ENCODE measurements around the gene NT5C2. TPM values are rescaled to one million over a fixed set of nuclear protein-coding genes. Genes with fewer than 3 reads are reported as not detected.
"Not testable (repeated sequence)": the region's sequence is repeated elsewhere in the genome, so short reads cannot be mapped to it uniquely, and the experiment has no call there.

Gene NT5C2
- total RNA-seq, 2 experiments from 2014 or later = 60.8 to 62.0 TPM

- CTCF ChIA-PET = interaction anchor here (1.5 kb wide), 1 partner anchor 24 kb away, joined by 3 read pairs; no protein-coding TSS in a partner anchor
- DNase-seq; H3K27me3 Mint-ChIP-seq (ENCODE audit: low read depth); H3K4me1 Mint-ChIP-seq (ENCODE audit: low read depth); ATAC-seq; H3K4me3 Mint-ChIP-seq; H3K9me3 Mint-ChIP-seq (ENCODE audit: insufficient read depth); H3K27ac Mint-ChIP-seq; POLR2A ChIA-PET: not testable (repeated sequence)
- peaks cover 60% of the 10 kb centered on the region for H3K36me3 Mint-ChIP-seq (ENCODE audit: low read depth)
Observed at GRCh38 chr10:103135168-103135567, 57.9 kb downstream of the NT5C2 start.

- ChIA-PET POLR2A (no interaction called here), CTCF (no interaction called here)
- Mint-ChIP-seq H3K27ac (no peak overlapping the region), H3K4me1 (ENCODE audit: low read depth) (peaks cover 4% of the 10 kb centered on the region), H3K9me3 (ENCODE audit: insufficient read depth) (no peaks in the 10 kb centered on the region), H3K4me3 (no peak overlapping the region), H3K27me3 (ENCODE audit: low read depth) (no peaks in the 10 kb centered on the region), H3K36me3 (ENCODE audit: low read depth) (peaks cover 44% of the 10 kb centered on the region)
- no peak for ATAC-seq
- no peak for DNase-seq
Observed at GRCh38 chr10:103130910-103131309, 62.2 kb downstream of the NT5C2 start.

GRCh38 chr10:103130180-103130579 lies 62.9 kb downstream of the NT5C2 start:
- H3K4me1 Mint-ChIP-seq (ENCODE audit: low read depth); CTCF ChIA-PET; ATAC-seq; DNase-seq; H3K9me3 Mint-ChIP-seq (ENCODE audit: insufficient read depth); H3K4me3 Mint-ChIP-seq; H3K27ac Mint-ChIP-seq; POLR2A ChIA-PET; H3K27me3 Mint-ChIP-seq (ENCODE audit: low read depth): not testable (repeated sequence)
- H3K36me3 Mint-ChIP-seq (ENCODE audit: low read depth) = peaks cover 44% of the 10 kb centered on the region

GRCh38 chr10:103127241-103127640 lies 65.8 kb downstream of the NT5C2 start:
- Mint-ChIP-seq H3K4me1 (ENCODE audit: low read depth) (peaks cover 11% of the 10 kb centered on the region), H3K27me3 (ENCODE audit: low read depth) (no peaks in the 10 kb centered on the region), H3K4me3 (no peak overlapping the region), H3K27ac (no peak overlapping the region), H3K9me3 (ENCODE audit: insufficient read depth) (no peaks in the 10 kb centered on the region), H3K36me3 (ENCODE audit: low read depth) (peaks cover 23% of the 10 kb centered on the region)
- POLR2A ChIA-PET = interaction anchor here (0.6 kb wide), 1 partner anchor 271 kb away, joined by 4 read pairs; no protein-coding TSS in a partner anchor
- no peak for DNase-seq
- no peak for ATAC-seq
- CTCF ChIA-PET = no interaction called here

- no peaks in the 10 kb centered on the region for H3K27me3 Mint-ChIP-seq (ENCODE audit: low read depth)
- ATAC-seq = no peak
- DNase-seq = no peak
- no peaks in the 10 kb centered on the region for H3K9me3 Mint-ChIP-seq (ENCODE audit: insufficient read depth)
- no peak overlapping the region for H3K27ac Mint-ChIP-seq
- POLR2A ChIA-PET = no interaction called here
- H3K4me1 Mint-ChIP-seq (ENCODE audit: low read depth) = peaks cover 11% of the 10 kb centered on the region
- peaks cover 14% of the 10 kb centered on the region for H3K36me3 Mint-ChIP-seq (ENCODE audit: low read depth)
- no peak overlapping the region for H3K4me3 Mint-ChIP-seq
- CTCF ChIA-PET = interaction anchor here (0.7 kb wide), 1 partner anchor 288 kb away, joined by 3 read pairs; no protein-coding TSS in a partner anchor
Observed at GRCh38 chr10:103125323-103126267, 67.5 kb downstream of the NT5C2 start.

- Mint-ChIP-seq H3K4me1 (ENCODE audit: low read depth) (peaks cover 11% of the 10 kb centered on the region), H3K27me3 (ENCODE audit: low read depth) (no peaks in the 10 kb centered on the region), H3K36me3 (ENCODE audit: low read depth) (peaks cover 14% of the 10 kb centered on the region), H3K4me3 (no peak overlapping the region), H3K9me3 (ENCODE audit: insufficient read depth) (no peaks in the 10 kb centered on the region), H3K27ac (no peak overlapping the region)
- ATAC-seq = no peak
- no peak for DNase-seq
- ChIA-PET POLR2A (no interaction called here), CTCF (interaction anchor here (0.7 kb wide), 1 partner anchor 287 kb away, joined by 3 read pairs; no protein-coding TSS in a partner anchor)
Observed at GRCh38 chr10:103124420-103125096, 68.5 kb downstream of the NT5C2 start.

- H3K36me3 Mint-ChIP-seq (ENCODE audit: low read depth) = peaks cover 14% of the 10 kb centered on the region
- no peaks in the 10 kb centered on the region for H3K27me3 Mint-ChIP-seq (ENCODE audit: low read depth)
- no peaks in the 10 kb centered on the region for H3K9me3 Mint-ChIP-seq (ENCODE audit: insufficient read depth)
- H3K4me3 Mint-ChIP-seq = no peak overlapping the region
- peaks cover 11% of the 10 kb centered on the region for H3K4me1 Mint-ChIP-seq (ENCODE audit: low read depth)
- no peak overlapping the region for H3K27ac Mint-ChIP-seq
- DNase-seq (no peak), ATAC-seq (no peak)
- POLR2A ChIA-PET = interaction anchor here (0.5 kb wide), 1 partner anchor 267 kb away, joined by 6 read pairs; no protein-coding TSS in a partner anchor
- CTCF ChIA-PET = no interaction called here
Observed at GRCh38 chr10:103123282-103124024, 69.6 kb downstream of the NT5C2 start.

GRCh38 chr10:103120977-103121735 lies 71.9 kb downstream of the NT5C2 start:
- Mint-ChIP-seq H3K9me3 (ENCODE audit: insufficient read depth) (no peaks in the 10 kb centered on the region), H3K27ac (no peak overlapping the region), H3K4me3 (no peak overlapping the region), H3K36me3 (ENCODE audit: low read depth) (peaks cover 12% of the 10 kb centered on the region), H3K4me1 (ENCODE audit: low read depth) (peaks cover 9% of the 10 kb centered on the region), H3K27me3 (ENCODE audit: low read depth) (no peaks in the 10 kb centered on the region)
- CTCF ChIA-PET = no interaction called here
- ATAC-seq (no peak), DNase-seq (no peak)
- POLR2A ChIA-PET = no interaction called here

GRCh38 chr10:103120546-103120945 lies 72.5 kb downstream of the NT5C2 start:
- no peak for ATAC-seq
- POLR2A ChIA-PET = no interaction called here
- peaks cover 8% of the 10 kb centered on the region for H3K36me3 Mint-ChIP-seq (ENCODE audit: low read depth)
- no peaks in the 10 kb centered on the region for H3K9me3 Mint-ChIP-seq (ENCODE audit: insufficient read depth)
- H3K4me3 Mint-ChIP-seq = no peak overlapping the region
- H3K27me3 Mint-ChIP-seq (ENCODE audit: low read depth) = no peaks in the 10 kb centered on the region
- no peak for DNase-seq
- H3K4me1 Mint-ChIP-seq (ENCODE audit: low read depth) = peaks cover 4% of the 10 kb centered on the region
- no peak overlapping the region for H3K27ac Mint-ChIP-seq
- CTCF ChIA-PET = no interaction called here

- Mint-ChIP-seq H3K4me3 (no peak overlapping the region), H3K9me3 (ENCODE audit: insufficient read depth) (no peaks in the 10 kb centered on the region), H3K27me3 (ENCODE audit: low read depth) (no peaks in the 10 kb centered on the region), H3K36me3 (ENCODE audit: low read depth) (peaks cover 10% of the 10 kb centered on the region), H3K4me1 (ENCODE audit: low read depth) (peaks cover 3% of the 10 kb centered on the region), H3K27ac (no peak overlapping the region)
- DNase-seq (no peak), ATAC-seq (no peak)
- CTCF ChIA-PET = no interaction called here
- POLR2A ChIA-PET = no interaction called here
Observed at GRCh38 chr10:103117247-103117646, 75.8 kb downstream of the NT5C2 start.

GRCh38 chr10:103114876-103115275 lies 78.2 kb downstream of the NT5C2 start:
- no peaks in the 10 kb centered on the region for H3K9me3 Mint-ChIP-seq (ENCODE audit: insufficient read depth)
- H3K27ac Mint-ChIP-seq = no peak overlapping the region
- POLR2A ChIA-PET = no interaction called here

More at GRCh38 chr10:103114876-103115275, 78.2 kb downstream of the NT5C2 start:
- H3K4me1 Mint-ChIP-seq (ENCODE audit: low read depth) = peaks cover 3% of the 10 kb centered on the region
- H3K4me3 Mint-ChIP-seq = no peak overlapping the region
- H3K36me3 Mint-ChIP-seq (ENCODE audit: low read depth) = peaks cover 17% of the 10 kb centered on the region
- ATAC-seq (no peak), DNase-seq (no peak)
- H3K27me3 Mint-ChIP-seq (ENCODE audit: low read depth) = no peaks in the 10 kb centered on the region
- CTCF ChIA-PET = no interaction called here

Data from activated CD8-positive, alpha-beta T cell treated with anti-CD3 and anti-CD28 coated beads, Interleukin-2, amount 10 ng/mL, durations not matched to agents 7 days and 5 days (primary cell).